Left renal pelvis (tissue), 4 donors: ENCODE measurements around the gene A2M. TPM values are rescaled to one million over a fixed set of nuclear protein-coding genes. Genes with fewer than 3 reads are reported as not detected.
A peak's percentile ranks its signal among the peaks of the same experiment; 100 is the strongest.

ENCODE experiments used
- DNase-seq, 4 donors: peaks; one replicate each; pipeline ENCODE4 v3.0.0-alpha.2; 2013; ENCODE audit warnings: low read depth in 4 of 4, low spot score in 3 of 4
- polyA plus RNA-seq, 4 donors: library from polyadenylated mRNA; unstranded; fragments of 120-200 nt; gene quantifications; one replicate each; pipeline ENCODE4 v1.2.1, GENCODE V29; 2013; ENCODE audit not compliant: insufficient read length in 4 of 4

Gene A2M
- polyA plus RNA-seq, 4 donors = 183 to 318 (median 249) TPM

DNA sequence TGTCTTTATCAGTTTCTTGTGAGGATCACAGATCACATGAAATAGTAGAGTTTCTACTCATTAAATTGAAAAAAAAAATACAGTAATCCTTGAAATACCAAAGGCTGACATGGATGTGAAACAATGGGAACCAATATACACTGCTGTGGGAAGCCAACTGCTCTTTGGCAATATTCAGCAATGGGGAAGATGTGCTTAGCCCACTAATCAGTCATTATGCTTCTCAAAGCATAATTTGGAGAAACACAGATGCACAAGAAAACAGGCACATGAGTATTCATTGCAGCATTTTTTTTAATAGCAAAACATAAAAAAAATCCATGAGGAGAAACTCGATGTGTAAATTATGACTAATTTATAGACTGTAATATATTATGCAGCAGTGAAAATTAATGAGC lies 40.6 kb downstream of the A2M start:
- no peak for DNase-seq

DNA sequence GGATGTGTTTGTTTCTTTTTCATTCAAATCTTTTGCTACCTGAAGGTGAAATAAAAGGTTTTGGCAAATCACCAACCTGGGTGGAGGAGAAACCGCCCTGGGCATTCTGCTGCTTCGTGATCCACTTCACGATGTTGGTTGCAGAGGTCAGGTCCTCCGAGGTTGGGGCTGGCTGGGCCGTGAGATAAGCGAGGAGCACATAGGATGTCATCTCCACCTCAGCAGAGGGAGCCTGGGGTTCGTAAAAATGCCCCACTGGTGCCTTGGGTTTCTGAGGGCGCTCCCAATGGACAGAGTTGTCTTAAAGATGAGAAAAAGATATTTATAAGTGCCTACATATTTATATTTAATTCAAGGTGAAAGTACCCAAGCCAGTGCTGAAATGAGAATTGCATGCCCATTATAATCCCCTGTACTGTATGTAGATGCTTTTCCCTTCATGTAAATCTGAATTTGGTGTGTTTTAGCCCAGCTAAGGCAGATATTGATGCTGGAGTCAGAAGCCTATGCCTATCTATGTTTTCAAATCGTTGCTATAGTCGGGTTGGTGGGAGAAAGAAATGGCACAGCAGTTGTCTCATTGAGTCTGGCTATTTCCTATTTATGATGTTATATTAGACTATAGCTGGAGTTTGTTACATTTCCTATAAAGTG lies 41.1 kb downstream of the A2M start:
- DNase-seq = no peak

GRCh38 chr12:9073076-9073475 lies 42.6 kb downstream of the A2M start:
- DNase-seq = no peak

GRCh38 chr12:9072481-9073038 lies 43.2 kb downstream of the A2M start:
- DNase-seq = no peak

GRCh38 chr12:9071969-9072368 lies 43.8 kb downstream of the A2M start:
- no peak for DNase-seq

DNA sequence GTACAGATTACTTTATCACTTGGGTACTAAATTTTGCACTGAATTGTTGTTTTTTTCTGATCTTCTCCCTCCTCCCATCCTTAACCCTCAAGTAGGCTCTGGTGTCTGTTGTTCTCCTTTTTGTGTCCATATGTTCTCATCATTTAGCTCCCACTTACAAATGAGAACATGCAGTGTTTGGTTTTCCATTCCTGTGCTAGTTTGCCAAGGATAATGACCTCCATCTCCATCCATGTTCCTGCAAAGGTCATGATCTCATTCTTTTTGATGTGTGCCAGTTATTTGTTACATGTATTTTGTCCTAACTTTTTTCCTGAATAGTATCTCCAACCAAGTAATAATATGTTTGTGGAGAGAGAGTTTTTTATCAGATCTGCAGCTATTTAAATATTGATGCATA lies 44.2 kb downstream of the A2M start:
- DNase-seq = no peak

GRCh38 chr12:9070351-9070750 lies 45.4 kb downstream of the A2M start:
- DNase-seq = no peak

GRCh38 chr12:9068600-9068999 lies 47.1 kb downstream of the A2M start:
- DNase-seq = no peak

DNA sequence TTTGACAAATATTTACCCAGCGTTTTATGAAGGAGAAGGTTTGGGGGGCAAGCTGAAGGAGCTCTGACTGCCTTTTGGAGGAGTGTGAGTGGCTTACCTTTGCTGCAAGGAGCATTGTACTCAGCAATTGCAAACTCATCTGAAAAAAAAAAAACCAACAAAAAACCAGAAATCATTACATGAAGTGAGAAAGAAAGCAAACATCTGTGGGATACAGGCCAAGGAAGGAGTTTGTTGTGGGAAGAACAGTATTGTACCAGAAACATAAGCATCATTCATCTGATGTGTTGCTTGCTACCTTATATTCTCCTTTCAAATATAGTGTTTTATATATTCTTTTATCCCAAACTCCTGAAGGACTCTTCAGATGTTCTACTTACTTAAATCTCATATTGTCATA lies 47.6 kb downstream of the A2M start:
- no peak for DNase-seq

DNA sequence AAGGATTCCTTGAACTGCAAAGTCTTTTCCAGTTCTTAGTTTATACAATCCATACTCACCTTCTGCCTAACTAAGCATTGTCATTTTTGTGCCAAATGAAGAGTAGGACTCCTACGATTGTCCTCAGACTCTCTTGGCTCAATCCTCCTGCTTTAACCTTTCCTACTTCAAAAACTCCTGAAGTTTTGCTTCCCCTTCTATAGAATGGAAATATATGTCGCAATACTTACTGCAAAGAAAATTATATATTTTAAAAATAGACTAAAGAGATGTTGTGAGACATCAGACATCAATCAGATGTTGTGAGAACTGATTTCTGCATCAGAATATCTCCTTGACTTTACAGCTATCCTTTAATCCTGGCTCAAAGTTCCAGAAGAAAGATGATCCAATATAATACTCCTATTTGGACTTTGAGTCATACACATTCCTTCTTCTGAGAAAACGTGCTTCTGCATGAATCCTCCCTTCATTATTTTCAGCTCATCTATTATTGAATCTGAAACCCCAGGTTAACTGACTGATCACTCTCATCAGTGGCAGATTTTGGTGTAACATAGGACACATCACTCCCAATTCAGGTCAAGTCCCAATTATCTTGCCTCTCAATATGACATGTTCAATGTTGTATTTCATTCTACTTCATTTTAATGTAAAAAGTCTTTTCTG lies 48.8 kb downstream of the A2M start:
- DNase-seq = no peak

- DNase-seq = no peak
Measured at GRCh38 chr12:9066183-9066623, 49.5 kb downstream of the A2M start.

DNA sequence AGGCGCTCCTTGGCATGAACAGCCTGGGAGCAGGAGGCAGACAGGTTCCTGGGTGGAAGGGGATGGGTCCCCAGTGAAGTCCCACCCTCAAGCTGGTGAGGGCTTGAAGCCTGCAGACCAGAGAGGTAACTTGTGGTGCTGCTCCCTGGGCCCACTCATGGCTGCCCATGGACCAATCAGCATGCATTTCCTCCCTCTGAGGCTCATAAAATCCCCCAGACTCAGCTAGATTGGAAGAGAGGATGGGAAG lies 50.2 kb downstream of the A2M start:
- no peak for DNase-seq

DNA sequence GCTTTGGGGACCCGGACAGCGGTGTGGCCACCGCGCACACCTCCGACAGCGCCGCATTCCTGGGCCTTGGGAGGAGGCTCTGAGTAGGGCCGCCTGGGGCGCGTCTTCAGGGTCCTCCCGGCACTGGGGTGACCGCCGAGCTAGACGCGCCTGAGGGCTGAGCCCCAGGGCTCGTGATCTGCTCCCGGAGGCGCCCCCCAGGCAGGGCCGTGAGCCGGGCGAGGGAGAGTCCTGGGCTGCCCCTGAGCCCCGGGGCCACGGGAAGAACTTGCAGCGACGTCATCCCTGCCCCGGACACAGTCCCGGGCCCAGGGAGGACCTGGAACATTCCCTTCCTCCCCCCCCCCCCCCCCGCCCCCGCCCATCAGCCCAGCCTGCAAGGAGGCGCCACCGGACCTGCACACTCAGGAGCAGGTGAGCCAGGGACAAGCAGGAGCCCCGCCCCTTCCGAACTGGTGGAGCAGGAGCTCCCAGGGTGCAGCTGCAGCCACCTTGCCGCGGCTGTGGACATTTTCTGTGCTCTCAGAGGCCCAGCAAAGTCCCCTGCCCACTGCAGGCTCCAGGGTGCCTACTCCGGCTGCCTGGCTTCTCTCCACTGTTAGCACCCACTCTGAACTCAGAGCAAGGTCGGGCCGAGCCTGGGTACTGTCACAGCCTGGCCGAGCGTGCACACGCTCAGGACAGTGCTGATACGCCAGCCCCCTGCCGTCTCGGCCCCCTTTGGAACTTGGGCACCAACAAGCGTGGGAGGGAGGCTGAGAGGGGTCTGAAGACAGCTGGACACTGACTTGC lies 50.7 kb downstream of the A2M start:
- DNase-seq = peak; percentile 31 to 66 (median 49)

DNA sequence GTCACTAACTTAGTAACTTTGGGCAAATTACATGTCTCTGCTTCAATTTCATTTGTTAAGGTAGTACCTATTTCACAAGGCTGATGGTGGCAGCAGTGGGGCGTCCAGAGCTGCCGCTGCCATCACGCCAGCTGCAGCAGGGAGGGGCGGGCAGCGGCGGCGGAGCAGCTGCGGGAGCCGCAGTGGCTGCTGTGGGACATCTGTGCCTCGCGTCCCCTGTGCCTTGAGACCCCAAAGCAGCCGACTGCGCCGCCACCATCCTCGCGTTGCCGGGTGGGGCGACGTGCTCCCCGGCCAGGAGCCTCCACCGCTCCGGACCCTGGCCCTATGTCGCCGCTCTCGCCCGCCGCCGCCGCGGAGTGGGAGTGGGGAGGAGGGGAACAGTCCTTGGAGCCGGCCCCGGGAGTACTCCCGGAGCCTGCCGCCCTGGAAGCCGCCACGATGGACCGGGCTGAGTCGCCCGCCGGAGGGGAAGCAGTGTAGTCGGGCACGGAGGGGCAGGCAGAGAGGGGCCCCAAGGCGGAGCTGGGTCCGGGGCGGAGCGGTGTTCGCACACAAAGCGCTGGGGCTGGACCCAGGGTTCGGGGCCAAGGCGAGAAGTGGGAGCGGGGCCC lies 51.4 kb downstream of the A2M start:
- DNase-seq = peak; percentile 39 to 66 (median 48)

DNA sequence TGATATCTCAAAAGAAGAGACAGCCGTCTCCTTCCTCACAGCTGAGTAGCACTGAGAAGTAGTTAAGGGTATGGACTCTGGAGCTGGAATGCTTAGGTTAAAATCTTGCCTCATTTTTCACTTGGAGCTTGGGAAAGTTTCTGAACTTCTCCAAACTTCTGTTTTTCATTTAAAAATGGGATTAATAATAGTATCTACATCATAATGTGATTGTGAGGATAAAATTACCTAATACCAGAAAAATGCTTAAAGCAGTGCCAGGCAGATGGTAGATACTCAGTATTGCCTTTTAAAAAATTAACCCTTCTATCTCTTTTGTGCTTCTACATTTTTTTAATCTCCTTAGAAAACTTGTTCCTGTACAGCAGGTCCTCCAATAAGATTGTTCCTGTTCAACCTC lies 63.1 kb downstream of the A2M start:
- no peak for DNase-seq

GRCh38 chr12:9051158-9051550 lies 64.6 kb downstream of the A2M start:
- DNase-seq = no peak

DNA sequence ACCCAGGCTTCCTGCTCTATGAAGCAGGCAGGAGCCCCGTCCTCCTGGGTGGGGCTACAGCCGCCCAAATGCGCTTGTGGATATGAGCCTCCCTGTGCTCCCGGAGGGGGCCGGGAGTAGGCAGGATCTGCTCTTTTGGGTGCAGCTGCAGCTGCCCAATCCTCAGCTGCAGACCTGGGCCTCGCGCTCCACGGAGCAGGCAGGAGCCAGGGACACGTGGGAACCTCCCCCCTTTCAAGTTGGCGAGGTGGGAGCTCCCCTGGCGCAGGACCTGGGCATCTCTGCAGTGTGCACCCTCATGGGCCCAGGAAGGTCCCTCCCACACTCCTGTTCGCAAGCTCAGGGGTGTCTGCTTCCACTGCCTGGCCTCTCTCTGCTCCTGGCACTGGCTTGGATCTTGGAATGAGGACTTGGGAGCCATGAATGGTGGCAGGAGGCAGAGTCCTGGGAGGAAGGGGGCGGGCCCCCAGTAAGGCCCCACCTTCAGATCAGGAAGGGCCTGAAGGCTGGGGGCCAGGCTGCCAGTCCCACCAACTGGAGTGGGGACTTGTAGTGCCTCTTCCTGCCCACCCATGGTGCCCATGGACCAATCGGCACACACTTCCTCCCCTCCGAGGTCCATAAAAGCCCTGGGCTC lies 65.1 kb downstream of the A2M start:
- no peak for DNase-seq

GRCh38 chr12:9049520-9050133 lies 66.1 kb downstream of the A2M start:
- DNase-seq = no peak

DNA sequence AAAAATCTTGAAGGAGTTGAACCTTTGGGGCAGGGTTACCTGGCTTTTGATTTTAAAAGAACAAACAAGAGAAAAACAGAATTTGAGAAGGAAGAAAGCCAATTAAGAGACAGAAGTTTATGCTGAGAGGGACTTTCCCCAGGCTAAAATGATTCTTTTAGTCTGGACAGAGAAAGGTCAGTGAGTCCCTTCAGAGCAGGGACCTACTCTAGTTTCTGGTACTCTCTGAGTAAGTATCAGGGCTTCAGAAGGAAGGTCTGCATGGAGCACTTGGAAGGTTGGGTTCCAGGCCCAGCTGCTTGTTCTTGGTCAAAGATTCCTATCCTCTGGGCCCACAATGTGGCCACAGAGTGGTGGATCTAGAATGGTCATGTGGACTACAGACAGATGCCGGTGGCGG lies 66.8 kb downstream of the A2M start:
- no peak for DNase-seq

DNA sequence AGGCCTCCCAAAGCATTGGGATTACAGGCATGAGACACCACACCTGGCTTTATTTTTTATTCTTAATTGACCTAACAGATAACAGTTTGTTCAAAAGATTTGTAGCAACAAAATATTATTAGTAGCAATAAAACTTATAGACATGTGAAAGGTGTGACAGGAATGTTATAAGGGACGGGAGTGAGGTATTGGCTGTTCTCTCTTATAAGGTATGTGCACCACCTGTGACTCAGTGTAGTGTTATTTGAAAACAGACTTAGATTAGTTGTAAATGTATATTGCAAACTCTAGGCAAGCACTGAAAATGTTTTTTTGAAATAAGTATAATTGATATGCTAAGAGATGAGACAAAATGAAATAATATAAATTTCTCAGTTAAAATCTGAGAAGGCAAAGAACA lies 68.6 kb downstream of the A2M start:
- DNase-seq = no peak
